Suppressor macrophage treated with lipopolysaccharide for 4 hours (primary cell): ENCODE measurements around the gene KLB.
"Not testable (repeated sequence)": the region's sequence is repeated elsewhere in the genome, so short reads cannot be mapped to it uniquely, and the experiment has no call there.

Experiments used
- DNase-seq: peaks from one replicate; pipeline ENCODE4 v3.0.0-alpha.2; 2020

KLB gene

GRCh38 chr4:39427520-39428114, 20.9 kb downstream of the KLB start:
- no peak for DNase-seq

DNA sequence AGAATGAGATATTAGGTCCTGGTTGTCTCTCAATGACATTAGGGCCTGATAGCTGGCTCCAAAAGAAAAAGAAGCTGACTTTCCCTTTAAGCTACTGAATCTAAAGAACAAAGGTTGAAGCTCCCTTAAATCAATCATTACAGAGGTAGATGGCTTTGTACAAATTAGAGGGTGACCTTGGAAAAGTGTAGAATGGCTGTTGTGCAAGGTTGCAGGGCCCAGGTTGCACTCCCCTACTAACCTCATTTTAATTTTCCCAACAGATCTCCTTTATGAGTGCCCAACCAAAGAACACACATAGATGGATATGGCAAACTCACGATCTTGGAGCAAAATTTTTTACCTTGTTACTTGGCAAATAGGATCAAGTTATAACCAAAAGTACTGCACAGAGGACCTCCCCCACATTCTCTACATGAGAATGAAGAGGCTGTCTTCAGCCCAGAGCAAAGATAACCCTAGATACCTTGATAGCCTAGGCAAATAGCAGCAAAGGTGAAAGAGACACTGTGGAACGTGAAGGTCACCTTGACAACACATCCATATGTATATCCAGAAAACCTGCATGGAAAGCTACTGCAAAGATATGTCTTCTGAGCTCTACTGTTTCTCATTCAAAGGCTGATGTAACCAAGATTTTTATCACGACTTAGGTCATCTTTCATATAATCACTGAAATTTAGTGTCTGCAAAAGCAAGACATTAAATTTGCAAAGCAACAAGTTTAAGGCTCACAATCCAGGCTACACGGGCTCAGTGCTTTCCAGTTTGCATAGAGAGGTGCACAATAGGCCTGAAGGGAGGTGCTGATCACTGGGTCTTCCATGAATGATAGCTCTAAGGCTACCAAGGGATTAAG, 23.0 kb downstream of the KLB start:
- DNase-seq = no peak

GRCh38 chr4:39433878-39434492, 27.3 kb downstream of the KLB start:
- no peak for DNase-seq

DNA sequence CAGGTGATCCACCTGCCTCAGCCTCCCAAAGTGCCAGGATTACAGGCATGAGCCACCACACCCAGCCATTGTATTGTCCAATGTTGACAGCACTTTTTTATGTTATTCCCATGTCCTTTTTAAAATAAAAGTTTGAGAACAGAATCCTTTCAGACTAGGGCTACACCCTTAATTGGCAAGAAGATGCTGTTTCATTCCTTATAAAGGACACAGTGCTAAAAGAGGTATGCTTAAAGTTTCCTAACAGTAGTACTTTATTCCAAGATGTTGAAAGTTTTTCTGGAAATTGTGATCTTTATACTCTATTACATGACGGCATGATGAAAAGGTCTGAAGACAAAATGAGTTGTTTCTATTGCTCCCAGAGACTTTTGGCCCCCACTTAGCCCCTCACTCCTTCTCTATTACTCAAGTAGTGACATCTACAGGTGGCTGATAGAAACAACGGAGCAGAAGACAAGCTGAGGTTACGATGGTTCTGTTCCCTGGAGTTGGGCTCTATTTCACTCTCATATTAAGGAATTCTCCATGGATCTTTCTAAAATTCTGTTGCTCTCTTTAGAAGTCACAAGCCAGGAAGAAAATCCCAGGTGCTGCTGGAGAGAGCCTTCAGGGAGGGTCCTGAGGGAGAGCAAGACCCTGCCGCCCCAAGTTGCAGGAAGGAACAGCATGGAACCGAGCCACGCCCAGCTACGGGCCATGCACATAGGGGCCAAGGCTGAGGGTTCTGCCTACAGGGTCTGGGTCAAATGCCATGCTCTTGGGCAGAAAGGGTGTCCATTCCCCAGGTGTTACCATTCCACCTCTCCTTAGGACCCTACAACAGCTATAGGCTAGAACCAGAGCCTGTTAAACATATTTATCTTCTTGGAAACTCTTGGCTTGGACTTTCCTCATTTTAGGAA, 29.2 kb downstream of the KLB start:
- DNase-seq = no peak

GRCh38 chr4:39441593-39441992, 34.9 kb downstream of the KLB start:
- DNase-seq = no peak

- DNase-seq = no peak
Observed at GRCh38 chr4:39442998-39443397, 36.3 kb downstream of the KLB start.

- no peak for DNase-seq
Observed at GRCh38 chr4:39446483-39446841, 39.7 kb downstream of the KLB start.

DNA sequence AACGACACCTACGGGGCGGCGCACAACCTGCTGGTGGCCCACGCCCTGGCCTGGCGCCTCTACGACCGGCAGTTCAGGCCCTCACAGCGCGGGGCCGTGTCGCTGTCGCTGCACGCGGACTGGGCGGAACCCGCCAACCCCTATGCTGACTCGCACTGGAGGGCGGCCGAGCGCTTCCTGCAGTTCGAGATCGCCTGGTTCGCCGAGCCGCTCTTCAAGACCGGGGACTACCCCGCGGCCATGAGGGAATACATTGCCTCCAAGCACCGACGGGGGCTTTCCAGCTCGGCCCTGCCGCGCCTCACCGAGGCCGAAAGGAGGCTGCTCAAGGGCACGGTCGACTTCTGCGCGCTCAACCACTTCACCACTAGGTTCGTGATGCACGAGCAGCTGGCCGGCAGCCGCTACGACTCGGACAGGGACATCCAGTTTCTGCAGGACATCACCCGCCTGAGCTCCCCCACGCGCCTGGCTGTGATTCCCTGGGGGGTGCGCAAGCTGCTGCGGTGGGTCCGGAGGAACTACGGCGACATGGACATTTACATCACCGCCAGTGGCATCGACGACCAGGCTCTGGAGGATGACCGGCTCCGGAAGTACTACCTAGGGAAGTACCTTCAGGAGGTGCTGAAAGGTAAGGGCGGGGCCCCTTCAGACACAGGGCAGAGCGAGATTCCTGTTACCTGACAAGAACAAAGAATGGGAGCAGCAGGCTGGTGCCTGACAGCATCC, 40.3 kb downstream of the KLB start:
- peak; percentile 59 for DNase-seq

- DNase-seq = no peak
Observed at GRCh38 chr4:39450618-39451017, 43.9 kb downstream of the KLB start.

DNA sequence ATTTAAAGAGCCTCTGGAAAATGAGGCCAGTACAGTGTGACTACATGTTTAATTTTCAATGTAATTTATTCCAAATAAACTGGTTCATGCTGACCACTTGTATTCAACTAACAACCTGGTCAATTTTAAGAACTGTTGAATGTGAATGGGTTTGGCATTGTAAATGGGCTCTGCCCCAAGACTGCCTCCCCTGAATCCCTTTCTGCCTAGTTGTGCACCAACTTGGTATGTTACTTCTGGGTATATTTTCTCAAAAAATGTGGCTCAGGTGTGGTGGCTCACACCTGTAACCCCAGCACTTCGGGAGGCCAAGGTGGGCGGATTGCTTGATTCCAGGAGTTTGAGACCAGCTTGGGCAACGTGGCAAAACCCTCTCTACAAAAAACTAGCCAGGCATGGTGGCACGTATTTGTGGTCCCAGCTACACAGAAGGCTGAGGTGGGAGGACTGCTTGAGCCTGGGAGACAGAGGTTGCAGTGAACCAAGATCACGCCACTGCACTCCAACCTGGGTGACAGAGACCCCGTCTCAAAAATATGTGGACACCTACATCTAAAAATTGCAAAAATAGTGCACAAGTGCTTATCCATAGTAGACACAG, 44.8 kb downstream of the KLB start:
- DNase-seq = no peak

DNA sequence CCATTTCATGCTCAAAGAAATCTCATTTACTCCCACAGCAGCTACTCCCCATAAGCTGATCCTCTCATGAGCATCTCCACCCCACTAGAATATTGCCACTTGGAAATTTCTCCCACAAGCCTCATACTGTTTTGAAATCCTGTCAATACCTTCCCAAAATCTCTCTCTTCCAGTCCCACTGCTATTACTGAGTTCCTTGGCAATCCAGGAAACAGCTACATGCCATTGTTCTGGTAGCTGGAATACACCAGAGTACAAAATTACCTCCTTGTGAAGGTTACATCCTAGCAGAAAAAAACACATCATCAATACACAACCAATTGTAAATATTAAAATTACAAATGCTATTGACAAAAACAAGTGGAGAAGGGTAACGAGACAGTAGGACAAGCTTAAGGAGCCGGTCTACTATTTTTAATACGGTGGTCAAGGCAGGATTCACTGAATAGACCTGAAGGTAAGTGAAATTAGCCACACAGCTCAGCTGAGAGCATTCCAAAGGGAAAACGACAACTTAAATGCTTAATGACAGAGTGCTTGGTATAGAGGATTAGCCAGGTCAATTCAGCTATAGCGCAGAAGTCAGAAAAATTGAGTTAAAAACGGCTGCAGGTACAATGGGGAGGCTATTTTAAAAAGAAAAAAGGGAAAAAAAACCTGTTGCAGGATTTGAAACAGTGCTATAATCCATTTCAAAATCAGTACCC, 45.6 kb downstream of the KLB start:
- DNase-seq = no peak

DNA sequence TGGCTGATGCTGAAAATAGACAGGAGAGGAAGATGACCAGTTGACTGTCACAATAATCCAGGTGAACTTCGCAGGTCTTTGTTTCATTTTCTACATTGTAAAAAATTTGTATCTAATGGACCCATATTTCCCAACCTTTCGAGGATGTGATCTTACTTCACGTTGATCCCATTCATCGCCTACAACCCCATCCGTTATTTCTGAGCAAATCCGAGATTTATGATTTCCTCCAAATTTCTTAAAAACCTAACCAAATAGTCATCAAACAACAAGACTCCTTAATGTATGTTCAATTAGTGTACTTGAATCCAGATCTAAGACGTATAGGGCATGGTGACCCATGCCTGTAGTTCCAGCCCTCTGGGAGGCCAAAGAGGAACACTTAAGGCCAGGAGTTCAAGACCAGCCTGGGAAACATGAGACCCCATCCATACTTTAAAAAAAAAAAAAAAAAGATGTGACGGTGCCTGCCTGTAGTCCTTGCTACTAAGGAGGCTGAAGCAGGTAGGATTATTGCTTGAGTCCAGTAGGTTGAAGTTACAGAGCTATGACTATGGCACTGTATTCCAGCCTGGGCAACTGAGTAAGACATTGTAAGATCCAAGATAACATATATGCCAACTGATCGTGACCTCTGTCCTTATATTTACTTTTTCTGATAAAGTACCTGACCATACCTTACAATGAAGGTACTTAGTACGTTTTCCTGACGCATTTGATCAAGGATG, 46.3 kb downstream of the KLB start:
- no peak for DNase-seq

DNA sequence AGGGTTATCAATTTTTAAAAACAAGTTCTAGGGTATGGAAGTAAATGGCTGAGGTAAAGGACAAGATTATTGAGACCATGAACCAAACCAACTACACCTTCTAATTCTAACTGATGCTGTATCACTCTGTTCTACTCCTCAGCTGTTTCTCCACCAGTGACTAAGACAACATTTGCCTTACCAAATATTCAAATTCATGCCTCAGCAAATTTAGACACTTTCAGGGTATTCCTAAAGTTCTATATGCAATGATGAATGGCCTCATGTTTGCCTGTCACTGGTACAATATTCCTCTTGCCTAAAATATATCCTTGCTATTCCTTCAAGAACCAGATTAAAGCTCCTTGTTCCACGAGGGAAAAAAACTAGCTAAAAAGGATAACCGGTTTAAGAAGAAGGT, 47.0 kb downstream of the KLB start:
- DNase-seq = no peak

GRCh38 chr4:39455486-39455885, 48.8 kb downstream of the KLB start:
- DNase-seq = no peak

DNA sequence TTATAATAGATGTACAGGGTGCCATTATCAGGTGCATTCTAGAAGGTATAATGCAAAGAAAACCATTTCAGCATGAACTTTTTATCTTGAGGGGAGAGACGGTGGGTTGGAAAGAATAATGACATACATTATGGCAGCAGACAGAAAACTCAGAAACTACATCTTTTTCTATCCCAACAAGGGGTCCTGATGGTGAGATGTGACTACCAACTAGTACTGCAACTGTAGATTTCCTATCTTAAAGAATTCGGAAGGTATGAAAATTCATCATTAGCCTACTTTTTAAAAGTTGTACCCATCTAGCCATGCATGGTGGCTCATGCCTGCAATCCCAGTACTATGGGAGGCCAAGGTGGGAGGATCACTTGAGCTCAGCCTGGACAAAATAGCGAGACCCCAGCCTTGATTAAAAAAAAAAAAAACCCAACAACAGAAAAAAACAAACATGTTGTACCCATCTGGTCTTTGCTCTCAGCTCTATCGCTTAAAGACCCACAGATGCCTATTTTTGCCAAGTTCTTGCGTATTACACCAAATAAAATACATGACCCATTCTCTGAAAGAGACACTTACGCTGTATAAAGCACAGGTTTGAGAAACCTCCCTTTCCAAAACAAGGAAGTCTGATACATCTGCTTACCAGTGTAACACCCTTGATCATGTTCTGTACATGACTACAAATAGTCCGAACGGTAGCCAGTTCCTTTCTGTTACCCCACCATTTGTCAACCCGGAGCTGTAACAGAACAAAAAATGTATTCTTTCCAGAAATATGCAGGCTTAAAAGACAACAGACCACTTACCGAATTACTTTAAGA, 50.4 kb downstream of the KLB start:
- no peak for DNase-seq

GRCh38 chr4:39458161-39458504, 51.4 kb downstream of the KLB start:
- not testable (repeated sequence) for DNase-seq

DNA sequence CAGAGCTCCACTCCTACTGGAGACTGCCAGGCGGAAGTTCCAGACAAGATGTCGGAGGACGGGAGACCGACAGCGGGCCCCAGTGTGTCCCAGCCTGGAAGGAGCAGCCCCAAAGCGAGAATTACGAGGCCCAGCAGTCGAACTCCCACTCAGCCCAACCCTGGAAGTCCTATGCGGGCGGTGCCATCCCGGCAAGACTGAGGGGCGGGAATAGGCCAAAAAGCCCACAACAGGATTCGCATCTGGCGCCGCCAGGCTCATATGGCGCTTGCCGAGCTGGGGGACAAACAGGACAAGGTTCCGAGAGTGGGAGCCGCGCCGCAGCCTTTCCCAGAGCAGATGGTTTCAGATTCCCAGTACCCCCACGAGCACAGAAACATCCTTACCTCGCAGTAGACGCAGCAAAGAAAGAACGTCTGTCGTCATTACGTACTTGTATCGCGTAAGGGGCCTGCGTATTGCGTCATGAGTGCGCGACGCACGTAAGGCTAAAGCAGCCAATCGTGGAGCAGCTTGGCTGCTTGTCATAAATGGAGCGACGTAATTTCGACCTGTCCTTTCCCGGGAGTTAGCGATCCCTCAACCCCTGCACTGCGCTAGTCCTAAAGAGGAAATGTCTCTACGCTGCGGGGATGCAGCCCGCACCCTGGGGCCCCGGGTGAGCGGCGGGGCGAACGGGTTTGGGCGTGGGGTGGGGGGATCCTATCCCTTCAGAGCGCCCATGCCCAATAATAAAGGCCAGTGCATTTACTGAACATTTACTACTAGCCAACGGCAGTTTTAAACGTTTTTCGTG, 52.0 kb downstream of the KLB start, which contains the start of the genes LIAS and RPL9:
Gene LIAS (plus strand): TSS at position 552 of the 796 bp plus-strand sequence. CDS start 62 bp downstream, at position 614.
Gene RPL9 (minus strand): TSS at position 418 of the 796 bp plus-strand sequence. CDS start 483 bp downstream, outside the sequence.
- peak; percentile 99 for DNase-seq

GRCh38 chr4:39464886-39465501, 58.3 kb downstream of the KLB start:
- DNase-seq = peak; percentile 36
